OCI-LY1 (cell line): ENCODE results near the gene TFPI.

ENCODE experiments used
- H2AFZ ChIP-seq: fragments of 200-600 bp; sonication (generic), shearing (Covaris generic); 2 replicates; pipeline ENCODE4 v1.6.0; 2014; ENCODE audit warnings: antibody characterized with exemption, mild to moderate bottlenecking, low read length
- H3F3A ChIP-seq: fragments of 200-600 bp; sonication (generic), shearing (Covaris generic); 2 replicates; pipeline ENCODE4 v1.6.0; 2014; ENCODE audit warnings: mild to moderate bottlenecking, antibody characterized with exemption, low read length, moderate library complexity; ENCODE audit not compliant: insufficient read depth
- H3K27ac ChIP-seq: fragments of 200-600 bp; sonication (generic); 2 replicates; pipeline ENCODE4 v1.5.1; 2014; ENCODE audit warnings: low read length, mixed run types, mild to moderate bottlenecking, low read depth; ENCODE audit not compliant: poor library complexity, severe bottlenecking
- H3K27me3 ChIP-seq: fragments of 200-600 bp; sonication (generic); 2 replicates; pipeline ENCODE4 v1.6.0; 2014; ENCODE audit warnings: antibody characterized with exemption, mild to moderate bottlenecking, low read length, moderate library complexity; ENCODE audit not compliant: insufficient read depth
- H3K36me3 ChIP-seq: fragments of 200-600 bp; sonication (generic); 2 replicates; pipeline ENCODE4 v1.6.1; 2014; ENCODE audit warnings: mild to moderate bottlenecking, antibody characterized with exemption, low read length, moderate library complexity, mixed read lengths; ENCODE audit not compliant: insufficient read depth
- H3K4me1 ChIP-seq: fragments of 200-600 bp; sonication (generic); 2 replicates; pipeline ENCODE4 v1.5.1; 2014; ENCODE audit warnings: mild to moderate bottlenecking, low read length, moderate library complexity; ENCODE audit not compliant: insufficient read depth, severe bottlenecking
- H3K4me2 ChIP-seq: fragments of 200-600 bp; sonication (generic), shearing (Covaris generic); 2 replicates; pipeline ENCODE4 v1.6.1; 2014; ENCODE audit warnings: low read length
- H3K4me3 ChIP-seq: fragments of 200-600 bp; sonication (generic); 2 replicates; pipeline ENCODE4 v1.5.1; 2014; ENCODE audit warnings: low read length, low read depth, mild to moderate bottlenecking, mixed read lengths; ENCODE audit not compliant: poor library complexity, severe bottlenecking
- H3K79me2 ChIP-seq: fragments of 200-600 bp; shearing (Covaris generic); 2 replicates; pipeline ENCODE4 v1.6.1; 2016; ENCODE audit warnings: mixed run types, low read length, mixed read lengths; ENCODE audit not compliant: insufficient read depth
- H3K9ac ChIP-seq: fragments of 200-600 bp; sonication (generic), shearing (Covaris generic); 2 replicates; pipeline ENCODE4 v1.6.1; 2014; ENCODE audit warnings: mild to moderate bottlenecking, low read length, mixed read lengths
- H3K9me2 ChIP-seq: fragments of 200-600 bp; sonication (generic), shearing (Covaris generic); 2 replicates; pipeline ENCODE4 v1.6.1; 2014; ENCODE audit warnings: low read depth, mild to moderate bottlenecking, low read length, mixed read lengths
- H3K9me3 ChIP-seq: fragments of 200-600 bp; shearing (Covaris generic); 2 replicates; pipeline ENCODE4 v1.6.1; 2014; ENCODE audit warnings: low read length, mixed read lengths
- H4K20me1 ChIP-seq: fragments of 200-600 bp; sonication (generic), shearing (Covaris generic); 2 replicates; pipeline ENCODE4 v1.6.0; 2016; ENCODE audit warnings: mild to moderate bottlenecking, low read length; ENCODE audit not compliant: insufficient read depth
- CTCF ChIP-seq: fragments of 200-600 bp; sonication (generic), shearing (Covaris generic); IDR thresholded peaks from 2 replicates; pipeline ENCODE4 v1.5.1; 2017; ENCODE audit warnings: mild to moderate bottlenecking, antibody characterized with exemption, low read length, moderate library complexity, mixed read lengths
- EZH2 ChIP-seq: fragments of 200-600 bp; sonication (generic), shearing (Covaris generic); IDR thresholded peaks from 2 replicates; pipeline ENCODE4 v1.8.0; 2017; ENCODE audit warnings: borderline replicate concordance, mixed run types, mild to moderate bottlenecking, antibody characterized with exemption, low read length, moderate library complexity, mixed read lengths

Gene TFPI

GRCh38 chr2:187576906-187577305 lies 22.7 kb upstream of the TFPI start:
- Histone ChIP-seq H3K4me1 (no peaks in the 10 kb centered on the region), H3K36me3 (no peaks in the 10 kb centered on the region), H3K9me3 (no peaks in the 10 kb centered on the region), H3K4me3 (no peak overlapping the region), H3K79me2 (no peaks in the 10 kb centered on the region), H4K20me1 (no peaks in the 10 kb centered on the region), H3K9ac (no peak overlapping the region), H3K9me2 (no peaks in the 10 kb centered on the region), H2AFZ (no peak overlapping the region), H3K27ac (no peak overlapping the region), H3K4me2 (no peak overlapping the region), H3F3A (no peaks in the 10 kb centered on the region), H3K27me3 (no peaks in the 10 kb centered on the region)
- TF ChIP-seq CTCF (no peak), EZH2 (no peak)

GRCh38 chr2:187575751-187576067 lies 21.5 kb upstream of the TFPI start:
- Histone ChIP-seq H3K27me3 (no peaks in the 10 kb centered on the region), H3K36me3 (no peaks in the 10 kb centered on the region), H3K4me1 (no peaks in the 10 kb centered on the region), H3K9me3 (no peaks in the 10 kb centered on the region), H3K9ac (no peak overlapping the region), H4K20me1 (no peaks in the 10 kb centered on the region), H3K27ac (no peak overlapping the region), H3K4me2 (no peak overlapping the region), H3F3A (no peaks in the 10 kb centered on the region), H3K4me3 (no peak overlapping the region), H3K9me2 (no peaks in the 10 kb centered on the region), H3K79me2 (no peaks in the 10 kb centered on the region), H2AFZ (no peak overlapping the region)
- TF ChIP-seq EZH2 (no peak), CTCF (no peak)

GRCh38 chr2:187574969-187575750 lies 20.9 kb upstream of the TFPI start:
- no peak overlapping the region for H2AFZ ChIP-seq

More at GRCh38 chr2:187574969-187575750, 20.9 kb upstream of the TFPI start:
- H3K4me3 ChIP-seq = no peak overlapping the region
- H3F3A ChIP-seq = no peaks in the 10 kb centered on the region
- no peaks in the 10 kb centered on the region for H3K27me3 ChIP-seq
- TF ChIP-seq CTCF (no peak), EZH2 (no peak)
- no peaks in the 10 kb centered on the region for H3K9me2 ChIP-seq
- no peaks in the 10 kb centered on the region for H3K4me1 ChIP-seq
- no peak overlapping the region for H3K9ac ChIP-seq
- no peak overlapping the region for H3K4me2 ChIP-seq
- H3K27ac ChIP-seq = no peak overlapping the region
- H3K36me3 ChIP-seq = no peaks in the 10 kb centered on the region
- H4K20me1 ChIP-seq = no peaks in the 10 kb centered on the region
- no peaks in the 10 kb centered on the region for H3K9me3 ChIP-seq
- H3K79me2 ChIP-seq = no peaks in the 10 kb centered on the region
